Mucosa of rectum (tissue), 2 donors: ENCODE results near the gene SLF2.

ENCODE experiments used
- H3K27ac ChIP-seq, 2 donors: one replicate each; pipeline ENCODE4 v1.7.0; 2013; ENCODE audit warnings: inconsistent platforms in 2 of 2, low read depth in 2 of 2, low read length in 2 of 2
- H3K27me3 ChIP-seq, 2 donors: one replicate each; pipeline ENCODE4 v1.7.0; 2013; ENCODE audit warnings: low read length in 2 of 2; ENCODE audit not compliant: control insufficient read depth in 2 of 2, insufficient read depth in 2 of 2
- H3K36me3 ChIP-seq, 2 donors: one replicate each; pipeline ENCODE4 v1.7.0; 2013; ENCODE audit warnings: low read length in 2 of 2; ENCODE audit not compliant: control insufficient read depth in 2 of 2, insufficient read depth in 2 of 2
- H3K4me1 ChIP-seq, 2 donors: one replicate each; pipeline ENCODE4 v1.7.0; 2013; ENCODE audit warnings: low read length in 2 of 2, mild to moderate bottlenecking in 1 of 2; ENCODE audit not compliant: control insufficient read depth in 2 of 2, insufficient read depth in 2 of 2
- H3K4me3 ChIP-seq, 2 donors: one replicate each; pipeline ENCODE4 v1.7.0; 2013; ENCODE audit warnings: low read length in 2 of 2
- H3K9ac ChIP-seq, 2 donors: one replicate each; pipeline ENCODE4 v1.7.0; 2013; ENCODE audit warnings: low read length in 2 of 2, low read depth in 1 of 2, mild to moderate bottlenecking in 1 of 2
- H3K9me3 ChIP-seq, 2 donors: one replicate each; pipeline ENCODE4 v1.7.0; 2013; ENCODE audit warnings: low read length in 2 of 2; ENCODE audit not compliant: control insufficient read depth in 2 of 2
- donor health status: healthy.
- donor health status: Normal muscosa, but diverticular disease.

The SLF2 gene

GRCh38 chr10:100912605-100913469, at the start of gene SLF2:
TSS of gene SLF2 (plus strand) at chr10:100912963. CDS start at chr10:100913111, 148 bp downstream.
- Histone ChIP-seq H3K4me3 (peak within 1 kb of the TSS; percentile 92 to 100), H3K9me3 (no peaks in the 10 kb centered on the region), H3K9ac (peak within 1 kb of the TSS; percentile 81 to 94), H3K27ac (peak within 1 kb of the TSS; percentile 94 to 98), H3K36me3 (peaks cover 13 to 14% of the 10 kb centered on the region in 2 donors), H3K27me3 (no peaks in the 10 kb centered on the region), H3K4me1 (peaks cover 13 to 21% of the 10 kb centered on the region in 2 donors)

GRCh38 chr10:100863433-100863832, 49.3 kb upstream of the SLF2 start:
- Histone ChIP-seq H3K27ac (no peak overlapping the region), H3K9me3 (no peaks in the 10 kb centered on the region), H3K4me3 (no peak overlapping the region), H3K36me3 (no peaks in the 10 kb centered on the region), H3K4me1 (no peaks in the 10 kb centered on the region), H3K27me3 (peaks cover 7 to 16% of the 10 kb centered on the region in 2 donors), H3K9ac (no peak overlapping the region)

- Histone ChIP-seq H3K27ac (no peak overlapping the region), H3K9me3 (no peaks in the 10 kb centered on the region), H3K27me3 (peaks cover 3 to 14% of the 10 kb centered on the region in 2 donors), H3K4me3 (no peak overlapping the region), H3K9ac (no peak overlapping the region), H3K36me3 (no peaks in the 10 kb centered on the region), H3K4me1 (no peaks in the 10 kb centered on the region)
Observed at GRCh38 chr10:100864036-100864885, 48.5 kb upstream of the SLF2 start.

- H3K36me3 ChIP-seq: no peaks in the 10 kb centered on the region
Observed at GRCh38 chr10:100864978-100865377, 47.8 kb upstream of the SLF2 start.

GRCh38 chr10:100866010-100866409, 46.8 kb upstream of the SLF2 start:
- Histone ChIP-seq H3K4me3 (no peak overlapping the region), H3K4me1 (no peaks in the 10 kb centered on the region), H3K27ac (no peak overlapping the region), H3K9me3 (no peaks in the 10 kb centered on the region), H3K9ac (no peak overlapping the region), H3K36me3 (no peaks in the 10 kb centered on the region), H3K27me3 (peaks cover 3 to 11% of the 10 kb centered on the region in 2 donors)

More at GRCh38 chr10:100864978-100865377, 47.8 kb upstream of the SLF2 start:
- Histone ChIP-seq H3K4me3 (no peak overlapping the region), H3K9me3 (no peaks in the 10 kb centered on the region), H3K4me1 (no peaks in the 10 kb centered on the region), H3K9ac (no peak overlapping the region), H3K27me3 (peaks cover 3 to 11% of the 10 kb centered on the region in 2 donors), H3K27ac (no peak overlapping the region)

- Histone ChIP-seq H3K4me1 (no peaks in the 10 kb centered on the region), H3K9ac (no peak overlapping the region), H3K9me3 (no peaks in the 10 kb centered on the region), H3K4me3 (no peak overlapping the region), H3K27me3 (peaks cover 3 to 8% of the 10 kb centered on the region in 2 donors), H3K27ac (no peak overlapping the region), H3K36me3 (no peaks in the 10 kb centered on the region)
Observed at GRCh38 chr10:100866575-100867098, 46.1 kb upstream of the SLF2 start.

GRCh38 chr10:100867261-100867963, 45.4 kb upstream of the SLF2 start:
- H3K9me3 ChIP-seq: no peaks in the 10 kb centered on the region
- H3K36me3 ChIP-seq: no peaks in the 10 kb centered on the region
- H3K27ac ChIP-seq: no peak overlapping the region
- no peaks in the 10 kb centered on the region for H3K4me1 ChIP-seq
- no peak overlapping the region for H3K9ac ChIP-seq
- H3K4me3 ChIP-seq: no peak overlapping the region
- H3K27me3 ChIP-seq: peaks cover 3 to 8% of the 10 kb centered on the region in 2 donors

- Histone ChIP-seq H3K4me1 (no peaks in the 10 kb centered on the region), H3K9me3 (no peaks in the 10 kb centered on the region), H3K4me3 (no peak overlapping the region), H3K27me3 (peaks cover 3 to 4% of the 10 kb centered on the region in 2 donors), H3K36me3 (no peaks in the 10 kb centered on the region), H3K9ac (no peak overlapping the region), H3K27ac (no peak overlapping the region)
Observed at GRCh38 chr10:100868382-100868781, 44.4 kb upstream of the SLF2 start.

- Histone ChIP-seq H3K4me1 (no peaks in the 10 kb centered on the region), H3K36me3 (no peaks in the 10 kb centered on the region), H3K9ac (no peak overlapping the region), H3K27ac (no peak overlapping the region), H3K27me3 (peaks cover 3% of the 10 kb centered on the region in 2 donors), H3K9me3 (no peaks in the 10 kb centered on the region), H3K4me3 (no peak overlapping the region)
Observed at GRCh38 chr10:100869399-100869798, 43.4 kb upstream of the SLF2 start.
